GM19193 (cell line): ENCODE results near the gene GHRL.

ENCODE experiments used
- POLR2A ChIP-seq: IDR thresholded peaks from 4 replicates; pipeline ENCODE4 v1.6.1; 2011; ENCODE audit not compliant: insufficient read depth, insufficient read length; ENCODE audit errors: extremely low read depth

GHRL gene

GRCh38 chr3:10312861-10313260 is 20.1 kb upstream of the GHRL start:
- TF ChIP-seq POLR2A, result no peak

GRCh38 chr3:10312391-10312790 is 19.6 kb upstream of the GHRL start:
- TF ChIP-seq POLR2A, result no peak

- TF ChIP-seq POLR2A, result no peak
These were observed 19.0 kb upstream of the GHRL start for GRCh38 chr3:10311710-10312109.

GRCh38 chr3:10310578-10310977 is 17.8 kb upstream of the GHRL start:
- TF ChIP-seq POLR2A, result no peak

- no peak for TF ChIP-seq POLR2A
These were observed 17.0 kb upstream of the GHRL start for GRCh38 chr3:10309736-10310135.

GRCh38 chr3:10308678-10309077 is 15.9 kb upstream of the GHRL start:
- TF ChIP-seq POLR2A, result no peak

- no peak for TF ChIP-seq POLR2A
These were observed 13.4 kb upstream of the GHRL start for GRCh38 chr3:10306156-10306555.

- no peak for TF ChIP-seq POLR2A
These were observed 12.7 kb upstream of the GHRL start for GRCh38 chr3:10305331-10305902.

- TF ChIP-seq POLR2A, result no peak
These were observed 12.2 kb upstream of the GHRL start for GRCh38 chr3:10304905-10305304.

- TF ChIP-seq POLR2A, result no peak
These were observed 11.0 kb upstream of the GHRL start for GRCh38 chr3:10303785-10304184.

- TF ChIP-seq POLR2A, result no peak
These were observed 10.4 kb upstream of the GHRL start for GRCh38 chr3:10303105-10303504.

- no peak for TF ChIP-seq POLR2A
These were observed 7.3 kb upstream of the GHRL start for GRCh38 chr3:10300087-10300486.

- TF ChIP-seq POLR2A, result no peak
These were observed 6.9 kb upstream of the GHRL start for GRCh38 chr3:10299679-10300078.

- TF ChIP-seq POLR2A, result no peak
These were observed 6.4 kb upstream of the GHRL start for GRCh38 chr3:10299175-10299574.

- no peak for TF ChIP-seq POLR2A
These were observed 1.4 kb upstream of the GHRL start for GRCh38 chr3:10294030-10294586.

- TF ChIP-seq POLR2A, result no peak
These were observed 1.1 kb downstream of the GHRL start for GRCh38 chr3:10291641-10292040.

GRCh38 chr3:10290481-10291176 is 2.1 kb downstream of the GHRL start:
- no peak for TF ChIP-seq POLR2A

GRCh38 chr3:10289787-10290355 is 2.9 kb downstream of the GHRL start:
- TF ChIP-seq POLR2A, result no peak
